A673 (cell line): ENCODE measurements around the gene MYLIP. TPM values are rescaled to one million over a fixed set of nuclear protein-coding genes. Genes with fewer than 3 reads are reported as not detected.

Source experiments
- BruUV-seq: library from RNA; stranded (reverse); fragments of 400-500 nt; replicated peaks from 2 replicates; lab custom pipeline; 2021; lab: Mats Ljungman, UMichigan
- CTCF ChIA-PET: fragments of 300-600 bp; sonication (Branson Sonifier 250); formaldehyde crosslinking; loops from one replicate; lab custom pipeline; 2022; ENCODE audit warnings: antibody characterized with exemption; lab: Charles Lee
- POLR2A ChIA-PET: fragments of 300-600 bp; sonication (Branson Sonifier 250); formaldehyde crosslinking; loops from one replicate; lab custom pipeline; 2022; ENCODE audit warnings: antibody characterized with exemption; ENCODE audit not compliant: low non-redundant PET; lab: Charles Lee
- DNase-seq: peaks from one replicate; pipeline ENCODE4 v3.0.0-alpha.2; 2015; ENCODE audit warnings: low spot score
- H3K27ac ChIP-seq: fragments of 200-600 bp; sonication (generic); 2 replicates; pipeline ENCODE4 v1.5.1; 2016; ENCODE audit warnings: mixed run types, low read depth, mild to moderate bottlenecking, mixed read lengths, antibody characterized with exemption, low read length; ENCODE audit not compliant: poor library complexity, severe bottlenecking
- H3K27me3 ChIP-seq: fragments of 200-600 bp; sonication (generic); replicated peaks from 2 replicates; pipeline ENCODE4 v1.6.1; 2017; ENCODE audit warnings: mixed run types, low read depth, mild to moderate bottlenecking, mixed read lengths, antibody characterized with exemption, low read length; ENCODE audit not compliant: insufficient read depth, poor library complexity
- H3K36me3 ChIP-seq: fragments of 200-600 bp; sonication (generic); 2 replicates; pipeline ENCODE4 v1.6.1; 2016; ENCODE audit warnings: mixed run types, mild to moderate bottlenecking, mixed read lengths, antibody characterized with exemption, low read length; ENCODE audit not compliant: insufficient read depth, poor library complexity, severe bottlenecking
- H3K4me1 ChIP-seq: fragments of 200-600 bp; sonication (generic); 2 replicates; pipeline ENCODE4 v1.6.1; 2017; ENCODE audit warnings: mixed run types, mild to moderate bottlenecking, mixed read lengths, antibody characterized with exemption, low read length; ENCODE audit not compliant: insufficient read depth, poor library complexity, severe bottlenecking
- H3K4me3 ChIP-seq: fragments of 200-600 bp; sonication (generic); 2 replicates; pipeline ENCODE4 v1.5.1; 2016; ENCODE audit warnings: low read depth, mixed run types, mild to moderate bottlenecking, mixed read lengths, low read length; ENCODE audit not compliant: poor library complexity, severe bottlenecking
- H3K9me3 ChIP-seq: fragments of 200-600 bp; sonication (generic); 2 replicates; pipeline ENCODE4 v1.6.1; 2016; ENCODE audit warnings: mixed run types, low read depth, mild to moderate bottlenecking, mixed read lengths, antibody characterized with exemption, low read length; ENCODE audit not compliant: poor library complexity, severe bottlenecking
- CTCF ChIP-seq: fragments of 300-800, 200-600 bp; sonication (generic); conservative IDR thresholded peaks from 2 replicates; pipeline ENCODE4 v1.5.1; 2017; ENCODE audit warnings: low read depth, mild to moderate bottlenecking, antibody characterized with exemption, low read length, moderate library complexity, mixed read lengths
- EZH2 ChIP-seq: fragments of 200-600 bp; sonication (generic); IDR thresholded peaks from 2 replicates; pipeline ENCODE4 v1.6.1; 2017; ENCODE audit warnings: borderline replicate concordance, low read depth, mild to moderate bottlenecking, mixed read lengths, antibody characterized with exemption, low read length; ENCODE audit not compliant: poor library complexity, severe bottlenecking
- intact Hi-C: fragments of 100-400 bp; cut with micrococcal nuclease; formaldehyde crosslinking; loops from one replicate; pipeline ENCODE4 v1.10.0; 2022; ENCODE audit not compliant: unreplicated experiment
- total RNA-seq: library from RNA; stranded (reverse); gene quantifications from 2 replicates; pipeline ENCODE4 v1.2.3, GENCODE V29; 2021

The MYLIP gene
- total RNA-seq, 1 experiment from 2014 or later, result 22.4 TPM

GRCh38 chr6:16163535-16164300, 34.8 kb downstream of the MYLIP start:
- H3K9me3 ChIP-seq, result no peaks in the 10 kb centered on the region
- intact Hi-C loops, result loop anchor here (10.0 kb wide), 1 partner anchor 269 kb away; no protein-coding TSS in a partner anchor
- H3K36me3 ChIP-seq, result no peaks in the 10 kb centered on the region
- H3K27me3 ChIP-seq, result no peaks in the 10 kb centered on the region
- DNase-seq, result peak; percentile 24
- TF ChIP-seq EZH2, result no peak
- TF ChIP-seq CTCF, result no peak
- CTCF ChIA-PET, result no interaction called here
- peaks cover 9% of the 10 kb centered on the region for H3K4me1 ChIP-seq
- no peak overlapping the region for H3K4me3 ChIP-seq
- BruUV-seq, result no TSS peak
- H3K27ac ChIP-seq, result no peak overlapping the region
- POLR2A ChIA-PET, result no interaction called here

DNA sequence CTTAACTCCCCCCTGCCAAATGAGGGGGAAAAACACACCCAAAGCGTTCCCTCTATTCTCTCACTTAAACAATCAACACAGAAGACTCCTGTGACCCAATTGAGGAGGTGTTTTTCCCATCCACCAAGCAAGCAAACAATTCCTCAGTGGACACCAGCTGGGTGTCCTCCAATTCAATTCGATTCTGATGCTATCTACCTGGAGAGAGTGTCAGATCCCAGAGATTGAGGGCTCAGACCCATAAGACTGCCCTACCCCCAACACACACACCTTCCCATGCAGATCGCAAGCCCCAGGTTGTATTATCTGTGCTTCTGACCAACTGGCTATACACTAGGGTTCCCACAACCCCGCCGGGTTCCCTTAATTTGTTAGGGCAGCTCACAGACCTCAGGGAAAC, 36.8 kb downstream of the MYLIP start:
- no TSS peak for BruUV-seq
- intact Hi-C loops, result loop anchor here (10.0 kb wide), 1 partner anchor 271 kb away; no protein-coding TSS in a partner anchor

GRCh38 chr6:16166871-16167608, 38.2 kb downstream of the MYLIP start:
- CTCF ChIA-PET, result no interaction called here
- no peak overlapping the region for H3K4me3 ChIP-seq
- H3K27me3 ChIP-seq, result no peaks in the 10 kb centered on the region
- H3K27ac ChIP-seq, result no peak overlapping the region
- no TSS peak for BruUV-seq
- peaks cover 9% of the 10 kb centered on the region for H3K4me1 ChIP-seq
- POLR2A ChIA-PET, result no interaction called here
- no peaks in the 10 kb centered on the region for H3K36me3 ChIP-seq
- H3K9me3 ChIP-seq, result no peaks in the 10 kb centered on the region
- TF ChIP-seq CTCF (no peak), EZH2 (no peak)
- DNase-seq, result no peak
- intact Hi-C loops, result loop anchor here (10.0 kb wide), 1 partner anchor 272 kb away; no protein-coding TSS in a partner anchor

More for the DNA sequence above, 36.8 kb downstream of the MYLIP start:
- no peak overlapping the region for H3K27ac ChIP-seq
- H3K36me3 ChIP-seq, result no peaks in the 10 kb centered on the region
- no peak for DNase-seq
- TF ChIP-seq EZH2 (no peak), CTCF (no peak)
- no peaks in the 10 kb centered on the region for H3K9me3 ChIP-seq
- H3K4me3 ChIP-seq, result no peak overlapping the region
- POLR2A ChIA-PET, result no interaction called here
- peaks cover 9% of the 10 kb centered on the region for H3K4me1 ChIP-seq
- no peaks in the 10 kb centered on the region for H3K27me3 ChIP-seq
- CTCF ChIA-PET, result no interaction called here
